GM12878 (cell line): Measurements from ENCODE around the gene ALG3. TPM values are rescaled to one million over a fixed set of nuclear protein-coding genes. Genes with fewer than 3 reads are reported as not detected.

ENCODE experiments used
- ATAC-seq: fragments of 200-7000 bp; cut with Tn5 transposase; 3 replicates; pipeline ENCODE4 v1.9.1; 2020; ENCODE audit warnings: mild to moderate bottlenecking, moderate library complexity
- BruUV-seq: library from RNA; stranded (reverse); fragments of 400-500 nt; replicated peaks from 2 replicates; lab custom pipeline; 2021; lab: Mats Ljungman, UMichigan
- CTCF ChIA-PET: fragments of 300-600 bp; sonication (Branson Sonifier 250); formaldehyde crosslinking; extraction: SDS; loops from one replicate; lab custom pipeline; 2021; ENCODE audit warnings: inconsistent platforms; lab: Yijun Ruan, JAX
- POLR2A ChIA-PET: fragments of 350-600 bp; formaldehyde crosslinking; extraction: SDS; loops from one replicate; lab custom pipeline; 2021; ENCODE audit warnings: inconsistent platforms; lab: Charles Lee
- RAD21 ChIA-PET: fragments of 300-600 bp; sonication (Branson Sonifier 250); formaldehyde crosslinking; loops from one replicate; lab custom pipeline; 2023; ENCODE audit warnings: antibody characterized with exemption; ENCODE audit not compliant: unreplicated experiment; lab: Charles Lee
- SMC1A ChIA-PET: fragments of 300-600 bp; sonication (Branson Sonifier 250); formaldehyde crosslinking; loops from one replicate; lab custom pipeline; 2023; ENCODE audit not compliant: unreplicated experiment, uncharacterized antibody; lab: Charles Lee
- DNase-seq: peaks from one replicate; pipeline ENCODE4 v3.0.0-alpha.2; 2011; ENCODE audit warnings: low read depth, low spot score
- FAIRE-seq: peaks from 3 replicates; lab custom pipeline; 2011; peaks lifted over from hg19 to GRCh38; lab: Jason Lieb, UNC
- H2AFZ ChIP-seq: 2 replicates; pipeline ENCODE4 v1.6.0; 2011; ENCODE audit warnings: low read depth, low read length, control low read depth; ENCODE audit not compliant: control insufficient read depth
- H3K27ac ChIP-seq: 2 replicates; pipeline ENCODE4 v1.5.1; 2011; ENCODE audit warnings: control low read depth; ENCODE audit not compliant: control insufficient read depth, insufficient read depth
- H3K27me3 ChIP-seq, 2 experiments: replicated peaks in 1 of 2; 2 replicates each; pipeline versions ENCODE4 v1.6.0 to v1.6.1; 2011; ENCODE audit warnings: low read length in 1 of 2; ENCODE audit not compliant: control insufficient read depth in 2 of 2, insufficient read depth in 2 of 2
- H3K36me3 ChIP-seq, 2 experiments: 2 replicates each; pipeline ENCODE4 v1.5.1; 2011; ENCODE audit warnings: low read length in 1 of 2; ENCODE audit not compliant: control insufficient read depth in 2 of 2, insufficient read depth in 2 of 2
- H3K4me1 ChIP-seq: 2 replicates; pipeline ENCODE4 v1.6.1; 2011; ENCODE audit warnings: mild to moderate bottlenecking, low read length, moderate library complexity, mixed read lengths; ENCODE audit not compliant: control insufficient read depth, insufficient read depth
- H3K4me2 ChIP-seq: 2 replicates; pipeline ENCODE4 v1.6.0; 2011; ENCODE audit warnings: control low read depth; ENCODE audit not compliant: control insufficient read depth, insufficient read depth
- H3K4me3 ChIP-seq: fragments of 200-600 bp; sonication (generic); 2 replicates; pipeline ENCODE4 v1.5.1; 2016
- H3K79me2 ChIP-seq: 2 replicates; pipeline ENCODE4 v1.6.0; 2011; ENCODE audit warnings: low read length; ENCODE audit not compliant: control insufficient read depth, insufficient read depth
- H3K9ac ChIP-seq: 2 replicates; pipeline ENCODE4 v1.8.0; 2011; ENCODE audit warnings: low read length, control low read depth, mixed read lengths; ENCODE audit not compliant: control insufficient read depth, insufficient read depth
- H3K9me3 ChIP-seq: replicated peaks from 3 replicates; pipeline ENCODE4 v1.5.1; 2011; ENCODE audit warnings: mild to moderate bottlenecking, low read length; ENCODE audit not compliant: control insufficient read depth, insufficient read depth
- H4K20me1 ChIP-seq: 2 replicates; pipeline ENCODE4 v1.6.0; 2011; ENCODE audit not compliant: control insufficient read depth, insufficient read depth
- BCL11A ChIP-seq: IDR thresholded peaks from 2 replicates; pipeline ENCODE4 v1.6.1; 2011; ENCODE audit warnings: low read depth, low read length
- CHD2 ChIP-seq: IDR thresholded peaks from 2 replicates; pipeline ENCODE4 v1.6.1; 2011; ENCODE audit warnings: low read depth, low read length, improper control_type of control experiment, borderline replicate concordance
- EED ChIP-seq: sonication (generic); IDR thresholded peaks from 2 replicates; pipeline ENCODE4 v1.6.1; 2016; ENCODE audit warnings: antibody characterized with exemption, low read depth
- GATAD2B ChIP-seq: fragments of 450-650 bp; conservative IDR thresholded peaks from 2 replicates; pipeline ENCODE4 v1.6.1; 2017; ENCODE audit warnings: low read depth, mild to moderate bottlenecking, moderate library complexity
- HDAC6 ChIP-seq: fragments of 200-600 bp; sonication (generic); IDR thresholded peaks from one replicate; pipeline ENCODE4 v1.8.0; 2017; ENCODE audit warnings: antibody characterized with exemption; ENCODE audit not compliant: unreplicated experiment
- MXI1 ChIP-seq: fragments of 150-350 bp; IDR thresholded peaks from 2 replicates; pipeline ENCODE4 v1.6.1; 2011; ENCODE audit warnings: low read depth, mild to moderate bottlenecking, inconsistent platforms, low read length, improper control_type of control experiment
- NRF1 ChIP-seq: conservative IDR thresholded peaks from 2 replicates; pipeline ENCODE4 v1.6.1; 2011; ENCODE audit warnings: mild to moderate bottlenecking, low read depth, low read length, improper control_type of control experiment
- POLR2A ChIP-seq: IDR thresholded peaks from 2 replicates; pipeline ENCODE4 v1.6.1; 2011; ENCODE audit warnings: low read depth, mild to moderate bottlenecking, low read length
- POLR2AphosphoS2 ChIP-seq: IDR thresholded peaks from 2 replicates; pipeline ENCODE4 v1.6.1; 2011; ENCODE audit warnings: low read depth, mild to moderate bottlenecking, low read length, improper control_type of control experiment, moderate library complexity
- SMC3 ChIP-seq: IDR thresholded peaks from 2 replicates; pipeline ENCODE4 v1.6.1; 2011; ENCODE audit warnings: low read length, improper control_type of control experiment, borderline replicate concordance
- SUZ12 ChIP-seq: fragments of 200-600 bp; sonication (generic); IDR thresholded peaks from one replicate; pipeline ENCODE4 v1.6.1; 2018; ENCODE audit warnings: antibody characterized with exemption, mild to moderate bottlenecking; ENCODE audit not compliant: unreplicated experiment
- TCF3 ChIP-seq: IDR thresholded peaks from 2 replicates; pipeline ENCODE4 v1.6.1; 2012; ENCODE audit warnings: low read depth, mild to moderate bottlenecking, low read length, borderline replicate concordance; ENCODE audit not compliant: insufficient read depth
- YY1 ChIP-seq: IDR thresholded peaks from 2 replicates; pipeline ENCODE4 v1.6.1; 2011; ENCODE audit warnings: low read depth, mild to moderate bottlenecking, low read length
- ZZZ3 ChIP-seq: IDR thresholded peaks from 2 replicates; pipeline ENCODE4 v1.6.1; 2011; ENCODE audit warnings: low read depth; ENCODE audit not compliant: control insufficient read depth, insufficient read length
- WGBS: methylation state at CpG from one replicate; pipeline ENCODE4 v1.1.6; 2016; ENCODE audit warnings: low lambda C conversion rate; ENCODE audit not compliant: insufficient replicate concordance, insufficient coverage; ENCODE audit errors: missing lambda C conversion rate; 5-methylcytosine and 5-hydroxymethylcytosine counted together
- in situ Hi-C: fragments of 300-500 bp; cut with MboI; formaldehyde crosslinking; loops from 9 replicates; pipeline ENCODE4 v1.14.3; 2018; ENCODE audit warnings: mixed read lengths
- intact Hi-C: fragments of 100-400 bp; cut with micrococcal nuclease; formaldehyde crosslinking; loops from one replicate; pipeline ENCODE4 v1.14.2; 2022; ENCODE audit not compliant: unreplicated experiment
- polyA plus RNA-seq, 11 experiments: library from polyadenylated mRNA; depleted of rRNA in 4 of 11; unstranded in 6 of 11; stranded (reverse) in 5 of 11; fragments of >200 nt; fragmentation: Nextera tagmentation in 4 of 11; fragmentation: Illumina TruSeq in 1 of 11; extraction: Ambion mirVana in 4 of 11; extraction: Trizol in 1 of 11; gene quantifications; 1 replicate in 1 of 11; 2 replicates in 10 of 11; pipeline versions ENCODE4 v1.2.1 to v1.2.3, GENCODE V29; 2011 to 2016; ENCODE audit warnings: inconsistent platforms in 2 of 11, missing spikeins in 2 of 11, low read depth in 1 of 11
- total RNA-seq, 4 experiments: library from RNA; depleted of rRNA in 3 of 4; stranded (reverse); fragments of >200 nt in 3 of 4; fragmentation: Illumina TruSeq in 1 of 4; extraction: Trizol in 1 of 4; gene quantifications; 2 replicates each; pipeline versions ENCODE4 v1.2.1 to v1.2.3, GENCODE V29; 2013 to 2021
- TF ChIP-seq, protein P1 (sequence below): IDR thresholded peaks from 2 replicates; pipeline ENCODE4 v1.6.1; 2012; ENCODE audit warnings: improper control_type of control experiment, low read depth, low read length; ENCODE audit not compliant: insufficient replicate concordance
- TF ChIP-seq, protein P2 (sequence below): fragments of 450-650 bp; IDR thresholded peaks from 2 replicates; pipeline ENCODE4 v1.6.1; 2018; ENCODE audit warnings: mild to moderate bottlenecking, low read depth, moderate library complexity; ENCODE audit not compliant: partially characterized antibody

The ALG3 gene
- total and polyA plus RNA-seq, 10 of the 15 experiments (the other 5 are each of a cell fraction or from before 2014, with no cell fraction given) = 13.6 to 84.7 (median 39.4) TPM

DNA sequence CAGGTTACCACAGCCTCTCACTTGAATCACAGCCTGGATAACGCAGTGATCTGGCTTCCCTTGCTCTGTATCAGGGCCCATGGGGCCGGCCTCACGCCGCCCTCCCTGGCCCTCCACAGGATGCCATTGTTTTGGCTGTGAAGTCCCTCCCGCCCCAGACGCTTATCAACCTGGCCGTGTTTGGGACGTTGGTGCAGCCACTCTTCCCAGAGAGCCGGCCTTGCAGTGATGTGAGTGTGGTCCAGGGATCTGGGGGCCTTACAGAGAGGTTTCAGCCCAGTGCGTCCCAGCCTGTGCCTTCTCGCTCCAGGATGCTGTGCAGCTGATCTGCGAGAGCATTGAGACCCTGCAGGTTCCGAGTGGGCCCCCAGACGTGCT is 12.7 kb downstream of the ALG3 start:
- in situ Hi-C loops (no loop called here), intact Hi-C loops (no loop called here)
- 20% methylated on average over 14 of the region's 14 CpGs for WGBS
- FAIRE-seq (no peak), DNase-seq (no peak), ATAC-seq (no peak)
- ChIA-PET CTCF (interaction anchor here (3.5 kb wide), 1 partner anchor 9 kb away, joined by 23 read pairs; no protein-coding TSS in a partner anchor), RAD21 (no interaction called here), POLR2A (no interaction called here), SMC1A (no interaction called here)
- H3K27ac ChIP-seq = no peak overlapping the region
- no peaks in the 10 kb centered on the region for H4K20me1 ChIP-seq
- no peaks in the 10 kb centered on the region for H3K79me2 ChIP-seq
- no peaks in the 10 kb centered on the region for H3K9me3 ChIP-seq
- H3K4me2 ChIP-seq = no peak overlapping the region
- H3K36me3 ChIP-seq = no peaks in the 10 kb centered on the region
- BruUV-seq = no TSS peak
- no peak overlapping the region for H3K9ac ChIP-seq
- H3K4me3 ChIP-seq = no peak overlapping the region
- peaks cover 6 to 7% of the 10 kb centered on the region in 2 experiments for H3K27me3 ChIP-seq
- no peaks in the 10 kb centered on the region for H3K4me1 ChIP-seq
- H2AFZ ChIP-seq = no peak overlapping the region
- TF ChIP-seq, protein P1, sequence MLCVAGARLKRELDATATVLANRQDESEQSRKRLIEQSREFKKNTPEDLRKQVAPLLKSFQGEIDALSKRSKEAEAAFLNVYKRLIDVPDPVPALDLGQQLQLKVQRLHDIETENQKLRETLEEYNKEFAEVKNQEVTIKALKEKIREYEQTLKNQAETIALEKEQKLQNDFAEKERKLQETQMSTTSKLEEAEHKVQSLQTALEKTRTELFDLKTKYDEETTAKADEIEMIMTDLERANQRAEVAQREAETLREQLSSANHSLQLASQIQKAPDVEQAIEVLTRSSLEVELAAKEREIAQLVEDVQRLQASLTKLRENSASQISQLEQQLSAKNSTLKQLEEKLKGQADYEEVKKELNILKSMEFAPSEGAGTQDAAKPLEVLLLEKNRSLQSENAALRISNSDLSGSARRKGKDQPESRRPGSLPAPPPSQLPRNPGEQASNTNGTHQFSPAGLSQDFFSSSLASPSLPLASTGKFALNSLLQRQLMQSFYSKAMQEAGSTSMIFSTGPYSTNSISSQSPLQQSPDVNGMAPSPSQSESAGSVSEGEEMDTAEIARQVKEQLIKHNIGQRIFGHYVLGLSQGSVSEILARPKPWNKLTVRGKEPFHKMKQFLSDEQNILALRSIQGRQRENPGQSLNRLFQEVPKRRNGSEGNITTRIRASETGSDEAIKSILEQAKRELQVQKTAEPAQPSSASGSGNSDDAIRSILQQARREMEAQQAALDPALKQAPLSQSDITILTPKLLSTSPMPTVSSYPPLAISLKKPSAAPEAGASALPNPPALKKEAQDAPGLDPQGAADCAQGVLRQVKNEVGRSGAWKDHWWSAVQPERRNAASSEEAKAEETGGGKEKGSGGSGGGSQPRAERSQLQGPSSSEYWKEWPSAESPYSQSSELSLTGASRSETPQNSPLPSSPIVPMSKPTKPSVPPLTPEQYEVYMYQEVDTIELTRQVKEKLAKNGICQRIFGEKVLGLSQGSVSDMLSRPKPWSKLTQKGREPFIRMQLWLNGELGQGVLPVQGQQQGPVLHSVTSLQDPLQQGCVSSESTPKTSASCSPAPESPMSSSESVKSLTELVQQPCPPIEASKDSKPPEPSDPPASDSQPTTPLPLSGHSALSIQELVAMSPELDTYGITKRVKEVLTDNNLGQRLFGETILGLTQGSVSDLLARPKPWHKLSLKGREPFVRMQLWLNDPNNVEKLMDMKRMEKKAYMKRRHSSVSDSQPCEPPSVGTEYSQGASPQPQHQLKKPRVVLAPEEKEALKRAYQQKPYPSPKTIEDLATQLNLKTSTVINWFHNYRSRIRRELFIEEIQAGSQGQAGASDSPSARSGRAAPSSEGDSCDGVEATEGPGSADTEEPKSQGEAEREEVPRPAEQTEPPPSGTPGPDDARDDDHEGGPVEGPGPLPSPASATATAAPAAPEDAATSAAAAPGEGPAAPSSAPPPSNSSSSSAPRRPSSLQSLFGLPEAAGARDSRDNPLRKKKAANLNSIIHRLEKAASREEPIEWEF = no peak
- TF ChIP-seq MXI1 (no peak), HDAC6 (no peak), NRF1 (no peak), POLR2A (no peak), SUZ12 (no peak), SMC3 (no peak), POLR2AphosphoS2 (no peak), YY1 (no peak), BCL11A (no peak), ZZZ3 (no peak), EED (no peak), GATAD2B (no peak), CHD2 (no peak), TCF3 (no peak)
- TF ChIP-seq, protein P2, sequence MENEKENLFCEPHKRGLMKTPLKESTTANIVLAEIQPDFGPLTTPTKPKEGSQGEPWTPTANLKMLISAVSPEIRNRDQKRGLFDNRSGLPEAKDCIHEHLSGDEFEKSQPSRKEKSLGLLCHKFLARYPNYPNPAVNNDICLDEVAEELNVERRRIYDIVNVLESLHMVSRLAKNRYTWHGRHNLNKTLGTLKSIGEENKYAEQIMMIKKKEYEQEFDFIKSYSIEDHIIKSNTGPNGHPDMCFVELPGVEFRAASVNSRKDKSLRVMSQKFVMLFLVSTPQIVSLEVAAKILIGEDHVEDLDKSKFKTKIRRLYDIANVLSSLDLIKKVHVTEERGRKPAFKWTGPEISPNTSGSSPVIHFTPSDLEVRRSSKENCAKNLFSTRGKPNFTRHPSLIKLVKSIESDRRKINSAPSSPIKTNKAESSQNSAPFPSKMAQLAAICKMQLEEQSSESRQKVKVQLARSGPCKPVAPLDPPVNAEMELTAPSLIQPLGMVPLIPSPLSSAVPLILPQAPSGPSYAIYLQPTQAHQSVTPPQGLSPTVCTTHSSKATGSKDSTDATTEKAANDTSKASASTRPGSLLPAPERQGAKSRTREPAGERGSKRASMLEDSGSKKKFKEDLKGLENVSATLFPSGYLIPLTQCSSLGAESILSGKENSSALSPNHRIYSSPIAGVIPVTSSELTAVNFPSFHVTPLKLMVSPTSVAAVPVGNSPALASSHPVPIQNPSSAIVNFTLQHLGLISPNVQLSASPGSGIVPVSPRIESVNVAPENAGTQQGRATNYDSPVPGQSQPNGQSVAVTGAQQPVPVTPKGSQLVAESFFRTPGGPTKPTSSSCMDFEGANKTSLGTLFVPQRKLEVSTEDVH = no peak
